ENCODE results near the gene KIF2C.
"Not testable (repeated sequence)": the region's sequence is repeated elsewhere in the genome, so short reads cannot be mapped to it uniquely, and the experiment has no call there.

Gene KIF2C

DNA sequence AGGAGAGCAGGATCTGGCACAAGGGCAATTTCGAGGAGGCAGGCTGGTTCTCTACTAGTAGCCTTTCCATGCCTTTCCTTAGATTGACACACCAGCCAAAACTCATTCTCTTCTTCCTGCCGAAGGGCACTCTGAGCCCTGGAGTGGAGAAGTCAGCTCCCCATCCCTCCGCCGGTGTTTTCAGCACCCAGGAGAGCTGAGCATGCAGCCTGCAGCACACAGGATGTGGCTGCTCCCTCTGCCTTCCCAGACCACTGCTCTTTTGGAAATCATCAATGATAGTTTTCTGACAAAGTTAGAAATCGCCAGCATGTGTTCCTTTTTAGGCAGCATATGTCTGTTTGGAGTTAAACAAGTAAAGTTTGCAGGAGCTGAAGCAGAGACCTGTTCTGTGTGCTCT is 20.3 kb upstream of the KIF2C start:
- no peak for DNase-seq (ENCODE audit: low read depth)

DNA sequence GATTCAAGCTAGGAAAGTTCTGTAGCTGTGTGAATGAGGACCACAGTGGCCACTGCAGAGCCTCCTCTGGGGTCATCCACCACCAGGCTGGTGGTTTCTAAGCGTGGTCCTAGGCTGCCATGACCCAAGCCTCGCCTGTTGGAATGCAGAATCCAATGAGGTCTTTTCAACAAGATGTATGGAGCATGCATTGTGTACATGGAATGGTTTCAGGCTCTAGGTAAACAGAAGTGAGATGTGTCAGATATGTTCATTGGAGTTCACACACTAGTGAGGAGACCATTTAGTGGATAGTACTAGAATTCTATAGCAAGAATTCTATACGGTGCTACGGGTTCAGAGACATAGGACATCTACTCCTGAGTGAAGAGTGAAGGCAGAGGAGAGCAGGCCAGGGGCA is 19.4 kb upstream of the KIF2C start:
- no peak for DNase-seq (ENCODE audit: low read depth)

DNA sequence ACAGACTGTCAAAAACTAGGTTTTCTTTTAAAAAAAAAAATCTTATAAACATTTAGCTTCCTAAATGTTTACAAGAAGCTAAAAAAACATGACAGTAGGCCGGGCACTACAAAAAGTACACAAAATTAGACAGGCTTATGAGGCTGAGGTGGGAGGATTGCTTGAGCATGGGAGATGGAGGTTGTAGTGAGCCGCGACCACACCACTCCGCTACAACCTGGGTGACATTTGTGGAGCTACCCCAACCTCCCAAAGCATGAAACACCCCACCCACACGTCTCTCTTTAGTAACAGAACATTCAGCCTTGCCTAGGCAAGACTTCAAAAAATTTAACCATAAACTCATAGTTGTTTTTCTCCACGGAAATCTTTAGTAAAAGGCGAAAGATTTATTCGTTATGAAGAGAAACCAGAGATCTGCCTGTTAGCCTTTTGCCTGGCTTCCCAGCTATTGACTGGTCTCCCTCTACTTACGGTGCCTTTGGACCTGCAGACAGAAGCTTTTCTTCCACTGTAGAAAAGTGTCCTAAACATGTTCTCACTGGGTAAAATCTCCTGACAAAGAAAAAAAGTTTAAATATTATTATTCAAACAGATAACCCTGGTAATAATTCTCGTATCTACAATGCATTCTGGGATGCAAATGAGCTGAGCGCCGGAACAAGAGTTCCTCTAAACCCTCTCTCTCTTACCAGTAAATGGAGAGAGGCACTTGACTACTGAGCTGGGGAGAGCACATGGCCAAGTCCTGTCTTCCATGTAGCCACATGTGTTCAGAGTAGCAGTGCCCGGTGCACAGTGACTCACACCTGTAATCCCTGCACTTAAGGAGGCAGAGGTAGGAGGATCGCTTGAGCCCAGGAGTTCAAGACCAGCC is 17.9 kb upstream of the KIF2C start:
- peak; percentile 34 for DNase-seq (ENCODE audit: low read depth)

DNA sequence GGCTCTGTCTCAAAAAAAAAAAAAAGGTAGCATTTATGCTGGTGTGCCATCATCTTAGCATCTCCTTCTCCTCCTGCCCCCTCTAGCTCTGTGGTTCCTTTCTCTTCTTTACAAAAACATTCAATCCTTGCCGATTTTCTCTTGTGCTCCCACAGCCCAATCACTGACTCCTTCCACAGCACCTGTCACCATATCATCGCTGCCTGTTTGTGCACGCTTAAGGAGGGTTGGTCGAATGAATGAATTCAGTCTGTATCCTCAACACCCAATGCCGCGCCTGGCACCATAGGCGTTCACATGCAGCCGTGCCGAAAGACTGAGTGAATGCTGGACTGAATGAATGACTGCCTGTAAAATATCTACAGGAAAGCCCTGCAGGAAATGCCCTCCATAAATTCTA is 16.6 kb upstream of the KIF2C start:
- DNase-seq (ENCODE audit: low read depth), result no peak

DNA sequence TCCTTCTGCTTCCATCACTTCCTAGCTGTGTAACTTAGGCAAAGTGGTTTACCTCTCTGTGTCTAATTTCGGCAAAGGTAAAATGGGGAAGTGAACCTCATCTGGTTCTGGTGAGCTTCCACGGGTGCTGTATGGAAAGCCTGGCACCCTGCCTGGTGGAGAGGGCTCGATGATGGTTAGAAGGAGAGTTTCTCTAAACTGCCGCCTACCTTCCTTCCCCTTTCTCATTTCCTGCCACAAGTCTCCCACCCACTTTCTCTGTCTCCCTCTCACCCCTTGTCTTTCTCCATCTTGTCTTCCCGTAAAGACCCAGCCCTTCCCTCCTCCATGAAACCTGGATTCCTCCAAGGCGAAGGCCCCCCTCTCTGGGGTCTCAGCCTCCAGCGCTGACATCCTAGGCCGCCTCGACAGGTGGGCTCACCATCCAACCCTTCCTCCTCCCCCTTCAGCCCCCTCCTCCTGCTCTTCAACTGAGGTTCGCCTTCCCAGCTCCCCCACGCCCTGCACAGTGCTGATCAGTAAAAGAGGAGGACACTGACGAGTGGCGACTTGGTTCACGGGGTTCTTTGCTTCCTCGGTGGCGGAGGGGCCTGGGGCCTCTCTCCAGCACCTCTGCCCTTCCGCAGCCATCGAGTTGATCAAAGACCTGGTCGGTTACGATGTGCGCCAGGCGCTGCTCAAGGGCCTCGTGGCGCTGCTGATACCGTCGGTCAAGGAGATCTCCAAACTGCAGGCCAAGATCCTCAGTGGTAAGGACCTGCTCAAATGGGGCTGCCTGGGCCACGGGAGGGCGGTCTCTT is 15.9 kb upstream of the KIF2C start:
- DNase-seq (ENCODE audit: low read depth), result no peak

DNA sequence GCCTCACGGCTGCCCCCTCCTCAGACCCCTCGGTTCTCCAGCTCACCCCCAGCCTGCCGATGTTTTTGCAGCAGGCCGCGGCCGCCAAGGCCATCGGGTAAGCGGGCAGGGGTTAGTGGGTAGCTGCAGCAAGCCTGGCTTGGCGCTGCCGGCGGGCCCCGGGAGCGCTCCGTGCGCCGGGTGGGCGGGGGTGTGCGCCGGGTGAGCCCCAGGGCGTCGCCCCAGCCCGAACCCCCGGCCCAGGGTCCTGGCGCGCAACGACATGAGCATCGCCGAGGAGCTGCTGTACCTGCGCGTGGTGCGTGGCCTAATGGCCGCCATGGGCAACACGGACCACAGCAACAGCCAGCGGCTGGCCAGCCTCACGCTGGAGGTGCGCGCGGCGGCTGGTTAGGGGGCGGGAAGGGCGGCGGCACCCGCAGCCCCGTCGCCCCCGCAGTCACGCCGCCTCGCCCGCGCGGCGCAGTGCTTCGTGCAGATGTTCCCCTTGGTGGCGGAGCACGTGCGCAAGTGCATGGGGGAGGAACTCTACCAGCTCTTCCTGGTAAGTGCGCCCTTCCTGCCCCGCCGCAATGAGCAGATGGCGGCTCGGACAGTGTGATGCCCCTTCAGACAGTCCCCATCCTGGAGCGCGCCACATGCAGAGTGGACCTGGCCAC is 15.2 kb upstream of the KIF2C start:
- DNase-seq (ENCODE audit: low read depth), result no peak

DNA sequence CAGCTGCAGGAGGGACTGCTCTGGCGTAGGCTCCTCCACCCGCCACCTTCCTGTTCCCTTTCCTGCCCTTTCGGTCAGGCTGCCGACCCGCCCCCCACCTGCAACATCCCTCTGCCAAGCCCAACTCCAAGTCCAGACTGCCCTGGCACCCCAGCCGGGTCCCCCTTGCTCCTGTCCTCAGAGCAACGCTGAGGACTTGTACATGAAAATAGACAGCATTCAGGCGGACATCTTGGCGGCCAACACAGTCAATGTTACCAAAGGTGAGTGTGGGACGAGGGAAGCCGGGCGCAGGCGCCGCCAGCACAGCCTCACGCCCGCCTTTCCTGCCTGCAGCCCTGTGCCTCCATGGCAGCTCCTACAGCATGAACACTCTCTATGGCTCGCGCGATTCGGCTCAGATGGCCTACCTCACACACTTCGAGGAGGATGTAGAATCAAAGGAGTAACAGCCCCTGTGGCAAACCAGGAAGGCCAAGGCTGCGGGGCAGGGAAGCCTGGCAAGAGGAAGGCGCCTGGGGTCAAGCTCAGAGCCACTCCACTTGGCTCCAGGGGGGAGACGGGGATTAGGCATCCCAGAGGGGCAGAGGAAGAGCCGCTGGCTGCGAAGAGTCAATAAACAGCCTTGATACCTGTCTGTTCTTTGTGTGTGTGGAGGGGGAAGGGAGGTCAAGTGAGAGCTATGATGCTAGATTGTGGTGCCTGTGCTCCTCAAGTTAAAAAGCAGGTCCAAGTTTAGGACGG is 14.5 kb upstream of the KIF2C start:
- no peak for DNase-seq (ENCODE audit: low read depth)

DNA sequence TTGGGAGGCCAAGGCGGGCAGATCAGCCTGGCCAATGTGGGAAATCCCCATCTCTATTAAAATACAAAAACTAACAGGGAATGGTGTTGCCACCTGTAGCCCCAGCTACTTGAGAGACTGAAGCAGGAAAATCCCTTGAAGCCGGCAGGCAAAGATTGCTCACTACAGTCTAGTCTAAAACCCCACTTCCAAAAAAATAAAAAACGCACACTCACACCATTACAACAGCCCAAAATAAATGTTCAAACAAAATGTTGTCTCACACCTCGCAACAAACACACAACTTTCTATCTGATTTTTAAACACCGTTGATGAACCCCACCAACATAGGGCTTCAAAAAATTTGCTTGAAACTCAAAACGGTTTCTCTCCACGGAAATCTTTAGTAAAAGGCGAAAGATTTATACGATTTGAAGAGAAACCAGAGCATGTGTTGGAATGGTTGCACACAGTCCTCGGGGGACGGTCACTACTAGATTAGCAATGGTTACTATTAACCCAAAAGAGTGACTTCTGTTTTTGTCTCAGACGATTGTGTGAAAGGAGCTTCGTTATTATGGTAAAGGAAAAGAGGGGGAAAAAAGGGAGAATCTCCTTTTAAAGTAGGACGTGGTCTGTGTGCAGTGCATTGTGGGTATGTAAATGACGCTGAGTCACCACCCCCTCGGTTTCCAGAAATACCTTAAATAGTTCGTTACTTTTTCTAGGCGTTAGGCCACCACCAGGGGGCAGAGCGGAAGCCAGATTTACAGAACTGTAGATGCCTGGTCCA is 8.7 kb upstream of the KIF2C start, which contains the start of gene RNU5D-1:
Gene RNU5D-1 (minus strand): TSS at position 430 of the 772 bp plus-strand sequence.
- DNase-seq (ENCODE audit: low read depth), result peak; percentile 88

DNA sequence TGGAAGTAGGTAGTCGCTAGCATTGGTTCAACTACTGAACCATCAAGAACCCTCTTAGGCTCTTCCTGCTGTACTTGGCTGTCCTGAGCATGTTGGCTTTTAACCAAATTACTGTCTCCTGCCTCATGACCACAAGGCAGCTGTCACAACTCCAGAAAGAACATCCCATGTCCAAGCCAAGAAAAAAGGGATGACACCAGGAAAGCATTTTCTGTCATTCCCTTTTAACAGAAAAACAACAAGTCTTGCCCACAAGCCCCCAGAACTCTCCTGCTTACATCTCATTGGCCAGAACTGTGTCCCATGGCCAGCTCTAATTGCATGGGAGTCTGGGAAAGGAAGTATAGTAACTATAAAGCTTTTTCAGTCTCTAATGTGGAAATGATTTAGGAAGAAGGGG is 6.3 kb upstream of the KIF2C start:
- DNase-seq (ENCODE audit: low read depth), result no peak

DNA sequence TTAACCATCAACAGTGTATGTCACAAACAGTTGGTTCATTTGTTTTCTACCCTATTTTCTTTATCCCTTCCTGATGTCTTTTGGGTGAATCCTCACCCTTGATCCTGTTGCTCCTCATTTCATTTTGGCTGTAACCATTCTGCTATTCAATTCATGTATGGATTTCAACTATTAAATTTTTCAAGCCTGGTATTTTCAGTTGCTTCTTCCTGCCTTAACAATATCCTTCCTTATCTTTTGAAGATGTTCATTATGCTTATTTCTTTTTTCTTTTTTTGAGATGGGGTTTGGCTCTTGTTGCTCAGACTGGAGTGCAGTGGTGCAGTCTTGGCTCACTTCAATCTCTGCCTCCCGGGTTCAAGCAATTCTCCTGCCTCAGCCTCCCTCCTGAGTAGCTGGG is 5.9 kb upstream of the KIF2C start:
- no peak for DNase-seq (ENCODE audit: low read depth)

DNA sequence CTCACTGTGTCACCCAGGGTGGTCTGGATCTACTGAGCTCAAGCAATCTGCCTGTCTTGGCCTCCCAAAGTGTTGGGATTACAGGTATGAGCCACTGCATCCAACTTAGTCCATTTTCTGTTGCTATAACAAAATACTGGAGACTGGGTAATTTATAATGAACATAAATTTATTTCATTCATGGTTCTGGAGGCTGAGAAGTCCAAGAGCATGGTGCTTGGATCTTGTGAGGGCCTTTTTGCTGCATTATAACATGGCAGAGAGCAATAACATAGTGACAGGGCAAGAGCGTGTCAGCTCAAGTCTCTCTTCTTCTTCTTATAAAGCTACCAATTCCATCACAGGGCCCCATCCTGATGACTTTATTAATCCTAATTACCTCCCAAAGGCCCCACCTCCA is 3.6 kb upstream of the KIF2C start:
- no peak for DNase-seq (ENCODE audit: low read depth)

DNA sequence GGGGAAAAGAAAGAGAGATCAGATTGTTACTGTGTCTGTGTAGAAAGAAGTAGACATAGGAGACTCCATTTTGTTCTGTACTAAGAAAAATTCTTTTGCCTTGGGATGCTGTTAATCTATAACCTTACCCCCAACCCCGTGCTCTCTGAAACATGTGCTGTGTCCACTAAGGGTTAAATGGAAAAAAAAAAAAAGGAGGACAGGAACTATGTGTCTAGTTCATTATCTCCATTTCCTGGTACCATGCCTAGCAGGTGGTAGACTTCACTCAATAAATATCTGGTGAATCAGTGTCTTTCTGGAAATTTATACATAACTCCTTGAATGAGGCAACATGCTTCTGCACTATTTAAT is 707 bp upstream of the KIF2C start:
- not testable (repeated sequence) for DNase-seq (ENCODE audit: low read depth)

DNA sequence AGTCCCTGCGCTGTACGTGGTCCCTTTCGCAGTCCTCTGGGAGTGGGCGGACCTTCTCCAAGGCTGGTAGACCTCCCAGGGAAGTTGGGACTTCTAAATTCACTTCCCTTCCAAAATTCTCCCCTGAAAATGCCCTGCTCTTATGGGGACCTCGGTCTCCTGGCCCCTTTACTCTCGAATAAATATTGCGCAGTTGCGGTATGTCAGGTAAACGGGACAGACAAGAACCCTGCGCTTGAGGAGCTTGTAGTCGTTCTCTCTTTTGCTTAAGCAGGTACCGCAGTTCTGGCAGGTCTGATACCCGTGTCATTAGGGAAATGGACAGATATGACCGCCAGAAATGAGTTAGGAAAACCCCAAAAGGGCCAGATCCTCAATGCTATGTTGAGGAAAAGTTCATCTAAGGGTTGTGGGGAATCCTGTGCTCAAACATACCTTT is 561 bp downstream of the KIF2C start:
- no peak for DNase-seq (ENCODE audit: low read depth)

DNA sequence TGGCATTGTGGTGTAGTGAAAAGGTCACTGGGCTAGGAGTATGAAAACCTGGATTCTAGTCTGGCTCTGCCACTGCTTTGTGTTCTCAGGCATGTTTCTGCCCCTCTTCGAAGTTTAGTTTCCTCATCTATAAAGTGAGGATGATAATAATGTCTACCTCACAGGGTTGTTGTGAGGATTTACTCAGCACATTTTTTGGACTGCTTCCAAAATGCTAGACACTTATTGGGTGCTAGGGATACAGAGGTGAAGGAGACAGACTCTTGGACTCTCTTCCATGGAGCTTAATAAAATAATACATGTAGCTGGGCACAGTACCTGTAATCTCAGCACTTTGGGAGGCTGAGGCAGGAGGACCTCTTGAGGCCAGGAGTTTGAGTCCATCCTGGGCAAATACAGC is 3.6 kb downstream of the KIF2C start:
- DNase-seq (ENCODE audit: low read depth), result no peak

DNA sequence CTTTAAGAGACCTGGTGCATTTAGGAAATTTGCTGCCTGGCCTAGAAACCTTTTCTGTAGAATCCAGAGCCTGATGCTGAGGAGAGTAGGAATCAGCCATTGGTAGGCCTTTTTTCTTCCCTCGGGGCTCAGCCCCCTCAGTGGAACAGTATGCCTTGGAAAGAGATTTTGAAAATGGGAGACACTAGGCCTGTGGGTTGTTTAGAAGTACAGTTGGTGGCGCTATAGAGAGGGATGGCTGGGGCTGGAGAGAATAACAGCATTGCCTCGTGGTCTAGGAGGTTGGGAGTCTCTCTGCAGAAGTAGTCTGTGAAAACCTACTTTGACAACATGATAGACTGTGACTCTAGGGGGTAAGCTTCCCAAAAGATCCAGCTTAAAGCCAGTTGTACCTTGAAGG is 8.2 kb downstream of the KIF2C start:
- DNase-seq (ENCODE audit: low read depth), result no peak

DNA sequence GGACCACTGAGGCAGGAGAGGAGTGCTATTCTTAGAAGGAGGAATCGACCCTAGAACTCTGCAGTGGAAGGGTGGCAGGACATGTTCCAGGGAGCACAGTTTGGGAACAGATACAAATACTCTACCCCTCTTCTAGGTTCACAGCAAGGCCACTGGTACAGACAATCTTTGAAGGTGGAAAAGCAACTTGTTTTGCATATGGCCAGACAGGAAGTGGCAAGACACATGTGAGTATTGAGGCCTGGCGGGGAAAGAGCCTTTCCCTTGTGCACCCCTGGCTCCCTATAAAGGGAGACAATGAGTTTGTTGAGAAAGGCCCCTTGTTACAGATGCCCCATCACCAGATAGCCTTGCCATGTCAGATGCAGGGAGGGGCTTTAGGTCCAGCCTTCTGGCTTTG is 17.8 kb downstream of the KIF2C start:
- no peak for DNase-seq (ENCODE audit: low read depth)

DNA sequence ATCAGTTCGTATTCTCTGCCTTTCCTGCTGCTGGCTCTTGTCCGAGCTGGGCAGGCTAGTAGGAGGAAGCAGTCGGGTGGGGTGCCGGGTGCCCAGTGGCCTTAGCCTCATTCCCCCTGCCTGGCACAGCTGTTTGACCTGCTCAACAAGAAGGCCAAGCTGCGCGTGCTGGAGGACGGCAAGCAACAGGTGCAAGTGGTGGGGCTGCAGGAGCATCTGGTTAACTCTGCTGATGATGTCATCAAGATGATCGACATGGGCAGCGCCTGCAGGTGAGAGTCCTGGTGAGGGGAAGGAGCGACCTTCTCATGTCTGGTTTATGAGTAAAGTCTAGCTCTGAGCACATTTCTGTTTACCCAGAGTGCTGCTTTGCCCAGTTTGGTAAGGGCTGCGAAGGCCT is 19.4 kb downstream of the KIF2C start:
- DNase-seq (ENCODE audit: low read depth), result no peak

DNA sequence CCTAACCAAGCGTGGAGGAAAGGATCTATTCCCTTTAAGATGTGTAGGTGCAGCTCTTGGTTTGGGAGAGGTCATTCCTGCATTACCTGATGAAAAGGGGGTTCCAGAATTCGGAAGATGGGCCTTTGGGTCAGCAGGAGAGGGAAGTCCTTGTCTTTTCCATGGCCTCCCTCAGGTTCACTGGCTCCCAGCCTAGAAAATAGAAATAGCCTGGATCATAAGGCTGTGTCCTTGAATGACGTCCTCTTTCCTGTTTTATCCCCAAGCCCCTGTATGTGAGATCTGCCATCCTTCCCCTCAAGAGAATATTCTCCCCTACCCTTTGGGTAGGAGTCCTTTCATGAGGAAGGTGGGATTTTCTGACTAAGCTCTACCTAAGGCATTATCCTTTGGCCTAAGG is 21.2 kb downstream of the KIF2C start:
- no peak for DNase-seq (ENCODE audit: low read depth)

DNA sequence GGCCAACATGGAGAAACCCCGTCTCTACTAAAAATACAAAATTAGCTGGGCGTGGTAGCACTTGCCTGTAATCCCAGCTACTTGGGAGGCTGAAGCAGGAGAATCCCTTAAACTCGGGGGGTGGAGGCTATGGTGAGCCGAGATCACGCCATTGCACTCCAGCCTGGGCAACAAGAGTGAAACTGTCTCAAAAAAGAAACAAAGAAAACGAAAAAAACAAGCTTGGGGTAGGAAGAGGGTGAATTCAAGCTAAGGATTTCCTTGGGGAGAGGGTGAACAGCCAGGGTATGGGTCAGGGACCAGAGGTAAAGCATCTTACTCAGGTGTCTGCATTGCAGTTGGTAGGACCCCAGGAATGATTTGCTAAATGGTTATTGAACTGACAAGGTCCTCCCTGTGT is 26.8 kb downstream of the KIF2C start:
- not testable (repeated sequence) for DNase-seq (ENCODE audit: low read depth)

DNA sequence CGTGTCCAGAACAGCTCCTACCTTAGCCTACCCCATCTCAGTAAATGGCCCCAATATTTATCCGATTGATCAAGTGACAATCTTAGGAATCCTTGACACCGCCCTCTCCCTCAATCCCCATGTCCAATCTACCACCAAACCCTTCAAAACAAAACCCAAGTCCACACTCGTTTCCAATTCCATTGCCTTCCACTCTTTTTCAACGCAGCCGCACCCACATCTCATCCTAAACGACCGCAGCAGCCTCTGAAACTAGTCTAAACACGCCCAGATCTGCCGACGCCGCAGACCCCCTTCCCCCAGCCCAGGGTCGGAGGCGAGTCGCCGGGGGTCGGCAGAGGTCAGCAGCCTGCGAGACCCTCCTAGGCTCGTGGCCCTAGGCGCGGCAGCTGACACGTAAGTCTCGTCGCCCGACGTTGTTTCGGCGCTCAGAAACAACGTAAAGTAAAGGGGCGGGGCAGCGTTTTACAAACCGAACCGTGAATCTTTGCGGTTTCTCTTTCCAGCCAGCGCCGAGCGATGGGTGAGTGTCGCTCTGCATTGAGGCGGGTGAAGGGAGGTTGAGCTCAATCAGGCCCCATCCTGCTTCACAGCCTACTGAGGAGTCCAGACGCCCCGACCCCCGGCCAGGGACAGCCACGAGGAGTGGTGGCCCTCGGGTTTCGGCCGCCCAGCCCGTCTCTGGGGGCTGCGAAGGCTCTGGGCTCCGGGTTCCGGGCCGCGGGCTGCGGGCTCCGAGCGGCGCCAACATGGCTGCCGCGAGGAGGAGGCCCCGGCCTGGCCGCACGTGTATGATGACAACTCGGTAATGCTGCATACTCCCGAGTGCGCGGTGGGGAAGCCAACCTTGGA is 35.7 kb downstream of the KIF2C start, which contains the start of gene RPS8:
Gene RPS8 (plus strand): TSS at position 463 of the 852 bp plus-strand sequence. CDS start 57 bp downstream, at position 520.
- DNase-seq (ENCODE audit: low read depth), result peak; percentile 85

All from T follicular helper cell (primary cell).